ENCODE measurements around the gene UBASH3A.

DNA sequence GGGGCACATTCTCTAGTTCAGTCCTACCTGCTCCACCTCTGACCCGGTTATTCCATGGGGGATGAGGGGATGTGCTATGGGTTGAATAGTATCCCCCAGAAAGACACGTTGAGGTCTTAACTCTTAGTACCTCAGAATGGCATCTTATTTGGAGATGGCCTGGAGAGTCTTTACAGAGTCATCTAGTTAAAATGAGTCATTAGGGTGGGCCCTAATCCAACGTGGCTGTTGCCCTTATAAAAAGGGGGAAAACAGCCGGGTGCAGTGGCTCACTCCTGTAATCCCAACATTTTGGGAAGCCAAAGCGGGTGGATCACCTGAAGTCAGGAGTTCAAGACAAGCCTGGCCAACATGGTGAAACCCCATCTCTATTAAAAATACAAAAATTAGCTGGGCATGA, 13.5 kb upstream of the UBASH3A start:
- TF ChIP-seq POLR2AphosphoS5 (IDR thresholded peaks at IDR 0.05) (no peak), EP300 (IDR thresholded peaks at IDR 0.05) (no peak)
- TF ChIP-seq, protein P1, sequence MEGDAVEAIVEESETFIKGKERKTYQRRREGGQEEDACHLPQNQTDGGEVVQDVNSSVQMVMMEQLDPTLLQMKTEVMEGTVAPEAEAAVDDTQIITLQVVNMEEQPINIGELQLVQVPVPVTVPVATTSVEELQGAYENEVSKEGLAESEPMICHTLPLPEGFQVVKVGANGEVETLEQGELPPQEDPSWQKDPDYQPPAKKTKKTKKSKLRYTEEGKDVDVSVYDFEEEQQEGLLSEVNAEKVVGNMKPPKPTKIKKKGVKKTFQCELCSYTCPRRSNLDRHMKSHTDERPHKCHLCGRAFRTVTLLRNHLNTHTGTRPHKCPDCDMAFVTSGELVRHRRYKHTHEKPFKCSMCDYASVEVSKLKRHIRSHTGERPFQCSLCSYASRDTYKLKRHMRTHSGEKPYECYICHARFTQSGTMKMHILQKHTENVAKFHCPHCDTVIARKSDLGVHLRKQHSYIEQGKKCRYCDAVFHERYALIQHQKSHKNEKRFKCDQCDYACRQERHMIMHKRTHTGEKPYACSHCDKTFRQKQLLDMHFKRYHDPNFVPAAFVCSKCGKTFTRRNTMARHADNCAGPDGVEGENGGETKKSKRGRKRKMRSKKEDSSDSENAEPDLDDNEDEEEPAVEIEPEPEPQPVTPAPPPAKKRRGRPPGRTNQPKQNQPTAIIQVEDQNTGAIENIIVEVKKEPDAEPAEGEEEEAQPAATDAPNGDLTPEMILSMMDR (IDR thresholded peaks at IDR 0.05) = no peak
